Kidney epithelial cell (primary cell): Measurements from ENCODE around the gene SPSB2. TPM values are rescaled to one million over a fixed set of nuclear protein-coding genes. Genes with fewer than 3 reads are reported as not detected.
A peak's percentile ranks its signal among the peaks of the same experiment; 100 is the strongest.
"Not testable (repeated sequence)": the region's sequence is repeated elsewhere in the genome, so short reads cannot be mapped to it uniquely, and the experiment has no call there.

Experiments used
- DNase-seq: peaks from one replicate; pipeline ENCODE4 v3.0.0-alpha.2; 2010; ENCODE audit warnings: low read depth
- H3K27me3 ChIP-seq: 2 replicates; pipeline ENCODE4 v1.6.0; 2011; ENCODE audit warnings: low read length; ENCODE audit not compliant: control insufficient read depth, insufficient read depth
- H3K36me3 ChIP-seq: 2 replicates; pipeline ENCODE4 v1.5.1; 2011; ENCODE audit warnings: low read length; ENCODE audit not compliant: control insufficient read depth, insufficient read depth
- H3K4me3 ChIP-seq: 2 replicates; pipeline ENCODE4 v1.5.1; 2011; ENCODE audit warnings: low read depth, mild to moderate bottlenecking, control low read depth, low read length
- total RNA-seq: library from RNA; depleted of rRNA; stranded (reverse); fragments of >200 nt; gene quantifications from 2 replicates; pipeline ENCODE4 v1.2.3, GENCODE V29; 2015
- TF ChIP-seq, protein P1 (sequence below): IDR thresholded peaks from 2 replicates; pipeline ENCODE4 v1.5.1; 2011; ENCODE audit warnings: mild to moderate bottlenecking, moderate library complexity, low read length, control low read depth, inconsistent platforms; ENCODE audit not compliant: insufficient read depth, poor library complexity, severe bottlenecking

SPSB2 gene
- total RNA-seq, 1 donor from 2014 or later, result 10.1 TPM

DNA sequence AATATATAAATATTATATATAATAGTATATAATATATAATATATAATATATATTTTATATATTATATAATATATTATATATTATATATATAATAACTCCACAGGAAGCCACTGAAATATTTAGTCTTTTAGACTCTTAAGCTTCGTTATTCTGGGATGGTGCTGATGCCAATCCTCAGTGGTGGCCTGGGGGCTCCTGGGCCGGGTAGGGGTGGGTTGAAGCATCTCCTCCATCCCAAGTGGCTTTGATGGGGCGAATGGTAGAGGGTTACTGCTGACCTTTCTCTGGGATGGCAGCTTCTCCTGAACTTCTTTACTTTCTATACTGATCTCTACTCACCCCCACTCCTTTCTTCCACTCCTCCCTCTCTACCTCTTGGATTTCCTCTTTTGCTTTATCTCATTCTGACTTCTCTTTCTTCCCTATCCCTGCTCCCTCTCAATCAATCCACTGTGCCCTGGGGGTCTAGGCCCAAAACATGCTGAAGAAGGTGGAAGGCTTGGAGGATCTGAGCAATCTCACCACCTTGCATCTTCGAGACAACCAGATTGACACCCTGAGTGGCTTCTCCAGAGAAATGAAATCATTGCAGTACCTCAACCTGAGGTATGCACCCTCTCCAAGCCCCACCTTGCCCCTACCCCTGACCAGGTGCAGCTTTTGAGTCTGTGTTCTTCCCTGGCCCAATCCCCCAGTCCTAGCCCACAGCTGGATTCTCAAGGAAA is 36.5 kb upstream of the SPSB2 start:
- H3K4me3 ChIP-seq, result no peak overlapping the region
- TF ChIP-seq, protein P1, sequence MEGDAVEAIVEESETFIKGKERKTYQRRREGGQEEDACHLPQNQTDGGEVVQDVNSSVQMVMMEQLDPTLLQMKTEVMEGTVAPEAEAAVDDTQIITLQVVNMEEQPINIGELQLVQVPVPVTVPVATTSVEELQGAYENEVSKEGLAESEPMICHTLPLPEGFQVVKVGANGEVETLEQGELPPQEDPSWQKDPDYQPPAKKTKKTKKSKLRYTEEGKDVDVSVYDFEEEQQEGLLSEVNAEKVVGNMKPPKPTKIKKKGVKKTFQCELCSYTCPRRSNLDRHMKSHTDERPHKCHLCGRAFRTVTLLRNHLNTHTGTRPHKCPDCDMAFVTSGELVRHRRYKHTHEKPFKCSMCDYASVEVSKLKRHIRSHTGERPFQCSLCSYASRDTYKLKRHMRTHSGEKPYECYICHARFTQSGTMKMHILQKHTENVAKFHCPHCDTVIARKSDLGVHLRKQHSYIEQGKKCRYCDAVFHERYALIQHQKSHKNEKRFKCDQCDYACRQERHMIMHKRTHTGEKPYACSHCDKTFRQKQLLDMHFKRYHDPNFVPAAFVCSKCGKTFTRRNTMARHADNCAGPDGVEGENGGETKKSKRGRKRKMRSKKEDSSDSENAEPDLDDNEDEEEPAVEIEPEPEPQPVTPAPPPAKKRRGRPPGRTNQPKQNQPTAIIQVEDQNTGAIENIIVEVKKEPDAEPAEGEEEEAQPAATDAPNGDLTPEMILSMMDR, result no peak
- DNase-seq, result no peak

DNA sequence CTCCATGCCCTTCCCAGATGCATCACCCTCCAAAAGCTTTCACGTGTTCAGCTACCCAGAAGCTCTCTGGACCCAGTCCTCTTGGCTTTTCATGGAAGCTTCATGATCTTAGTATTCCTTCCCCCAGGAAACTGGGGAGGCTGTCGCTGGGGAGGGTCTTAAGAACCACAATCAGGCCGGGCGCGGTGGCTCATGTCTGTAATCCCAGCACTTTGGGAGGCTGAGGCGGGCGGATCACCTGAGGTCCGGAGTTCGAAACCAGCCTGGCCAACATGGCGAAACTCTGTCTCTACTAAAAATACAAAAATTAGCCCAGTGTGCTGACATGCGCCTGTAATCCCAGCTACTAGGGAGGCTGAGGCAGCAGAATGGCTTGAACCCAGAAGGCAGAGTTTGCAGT is 35.0 kb upstream of the SPSB2 start:
- H3K4me3 ChIP-seq, DNase-seq, H3K36me3 ChIP-seq, H3K27me3 ChIP-seq: not testable (repeated sequence)

More for the DNA sequence above, 36.5 kb upstream of the SPSB2 start:
- Histone ChIP-seq H3K36me3 (no peaks in the 10 kb centered on the region), H3K27me3 (no peaks in the 10 kb centered on the region)

DNA sequence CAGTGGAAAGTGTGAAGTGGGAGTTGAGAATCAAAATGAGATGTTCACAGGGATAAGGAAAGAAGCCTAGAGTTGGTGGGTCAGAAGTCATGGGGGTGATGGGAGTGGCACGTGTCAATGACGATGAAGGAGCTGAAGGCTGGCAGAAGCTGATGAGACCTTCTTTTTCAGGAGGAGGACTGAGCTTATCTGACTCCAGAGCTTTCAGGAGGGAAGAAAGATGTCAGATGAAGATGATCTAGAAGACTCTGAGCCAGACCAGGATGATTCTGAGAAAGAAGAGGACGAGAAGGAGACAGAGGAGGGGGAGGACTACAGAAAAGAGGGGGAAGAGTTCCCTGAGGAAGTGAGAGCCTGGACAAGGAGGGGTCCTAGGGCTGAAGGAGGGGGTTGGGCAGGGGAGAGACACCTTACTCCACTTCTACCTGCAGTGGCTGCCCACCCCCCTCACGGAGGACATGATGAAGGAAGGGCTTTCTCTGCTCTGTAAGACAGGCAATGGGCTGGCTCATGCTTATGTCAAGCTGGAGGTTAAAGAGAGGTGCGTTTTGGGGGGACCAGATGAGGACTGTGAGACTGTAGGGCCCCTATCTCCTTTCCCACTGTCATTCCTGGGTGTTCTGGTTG is 32.4 kb upstream of the SPSB2 start:
- peak overlapping the region; percentile 75 for H3K4me3 ChIP-seq
- DNase-seq, result no peak
- TF ChIP-seq, protein P1, result no peak
- H3K27me3 ChIP-seq, result no peaks in the 10 kb centered on the region
- H3K36me3 ChIP-seq, result no peaks in the 10 kb centered on the region

DNA sequence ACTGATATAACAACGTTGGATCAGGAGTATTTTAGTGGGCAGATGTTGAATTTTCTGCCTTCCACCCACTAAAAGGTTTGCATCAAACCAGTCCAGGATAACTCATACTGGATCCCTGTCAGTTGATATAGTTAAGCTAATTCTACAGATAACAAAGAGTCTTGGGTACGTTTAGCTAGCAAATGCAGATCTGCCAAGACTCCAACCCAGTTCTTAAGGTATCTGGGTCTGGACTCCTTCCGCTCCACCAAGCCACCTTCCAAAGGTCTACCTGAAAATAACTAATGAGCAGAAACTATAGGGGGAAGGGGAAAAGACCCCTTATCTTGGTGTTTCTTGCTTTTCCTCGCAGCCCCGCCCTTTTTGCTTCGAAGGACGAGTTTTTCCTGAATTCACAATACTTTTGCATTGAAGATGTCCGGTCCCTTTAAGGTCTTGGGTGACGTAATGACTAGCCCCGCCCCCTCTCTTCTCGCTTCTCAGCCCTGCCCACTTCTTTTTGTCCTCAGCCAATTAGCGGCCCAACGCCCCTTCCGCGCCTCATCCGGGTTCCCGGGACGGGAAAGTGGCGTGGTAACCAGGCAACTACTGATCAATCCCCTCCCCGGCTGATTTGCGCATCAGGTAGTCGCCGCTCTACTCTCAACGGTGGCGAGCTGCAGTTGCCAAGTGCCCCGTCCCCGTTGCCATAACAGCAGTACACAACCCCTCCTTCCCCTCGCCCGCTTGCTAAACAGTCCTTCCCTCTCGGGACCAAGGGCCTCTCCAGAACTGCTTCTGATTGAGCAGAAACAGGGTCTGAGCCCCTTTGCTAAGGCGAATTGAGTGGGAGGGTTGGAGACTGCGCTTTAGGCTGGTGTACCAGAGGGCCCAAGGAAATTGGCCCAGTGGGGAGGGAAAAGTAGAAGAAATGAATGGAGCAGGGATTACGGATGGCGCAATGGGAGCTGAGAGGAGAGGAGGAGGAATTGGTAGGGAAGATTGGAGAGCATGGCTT is 31.5 kb upstream of the SPSB2 start, which contains the start of gene LRRC23:
Gene LRRC23 (plus strand): TSS at position 543 of the 997 bp plus-strand sequence. CDS start 812 bp downstream, outside the sequence.
- H3K4me3 ChIP-seq, result peak within 1 kb of the TSS; percentile 75
- H3K27me3 ChIP-seq, result no peaks in the 10 kb centered on the region
- peak; percentile 89 for DNase-seq
- TF ChIP-seq, protein P1, result no peak
- H3K36me3 ChIP-seq, result no peaks in the 10 kb centered on the region

DNA sequence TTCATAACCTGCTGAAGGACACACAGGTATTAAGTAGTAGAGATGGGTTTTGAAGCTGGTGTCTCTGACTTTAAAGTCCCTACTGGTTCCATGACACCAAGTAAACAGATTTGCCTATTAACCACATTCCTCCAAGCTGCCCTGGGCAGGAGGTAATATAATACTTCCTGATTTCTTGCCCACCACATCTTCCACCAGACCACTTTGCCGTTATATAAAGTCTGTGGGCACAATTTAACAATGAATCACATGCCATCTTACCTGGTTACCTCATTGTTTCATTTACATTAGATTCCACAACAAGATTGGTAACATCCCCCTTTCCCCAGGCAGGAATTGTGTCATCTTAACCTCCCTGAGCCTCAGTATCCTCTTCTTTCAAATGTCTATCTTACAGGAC is 30.6 kb upstream of the SPSB2 start:
- Histone ChIP-seq H3K27me3 (no peaks in the 10 kb centered on the region), H3K36me3 (no peaks in the 10 kb centered on the region), H3K4me3 (no peak overlapping the region)
- no peak for DNase-seq
- TF ChIP-seq, protein P1, result no peak

- Histone ChIP-seq H3K4me3 (no peak overlapping the region), H3K27me3 (no peaks in the 10 kb centered on the region), H3K36me3 (no peaks in the 10 kb centered on the region)
- TF ChIP-seq, protein P1, result no peak
- DNase-seq, result no peak
Measured at GRCh38 chr12:6902448-6902847, 29.3 kb upstream of the SPSB2 start.
